ENCODE data around the gene HYAL1.
A peak's percentile ranks its signal among the peaks of the same experiment; 100 is the strongest.

The HYAL1 gene

DNA sequence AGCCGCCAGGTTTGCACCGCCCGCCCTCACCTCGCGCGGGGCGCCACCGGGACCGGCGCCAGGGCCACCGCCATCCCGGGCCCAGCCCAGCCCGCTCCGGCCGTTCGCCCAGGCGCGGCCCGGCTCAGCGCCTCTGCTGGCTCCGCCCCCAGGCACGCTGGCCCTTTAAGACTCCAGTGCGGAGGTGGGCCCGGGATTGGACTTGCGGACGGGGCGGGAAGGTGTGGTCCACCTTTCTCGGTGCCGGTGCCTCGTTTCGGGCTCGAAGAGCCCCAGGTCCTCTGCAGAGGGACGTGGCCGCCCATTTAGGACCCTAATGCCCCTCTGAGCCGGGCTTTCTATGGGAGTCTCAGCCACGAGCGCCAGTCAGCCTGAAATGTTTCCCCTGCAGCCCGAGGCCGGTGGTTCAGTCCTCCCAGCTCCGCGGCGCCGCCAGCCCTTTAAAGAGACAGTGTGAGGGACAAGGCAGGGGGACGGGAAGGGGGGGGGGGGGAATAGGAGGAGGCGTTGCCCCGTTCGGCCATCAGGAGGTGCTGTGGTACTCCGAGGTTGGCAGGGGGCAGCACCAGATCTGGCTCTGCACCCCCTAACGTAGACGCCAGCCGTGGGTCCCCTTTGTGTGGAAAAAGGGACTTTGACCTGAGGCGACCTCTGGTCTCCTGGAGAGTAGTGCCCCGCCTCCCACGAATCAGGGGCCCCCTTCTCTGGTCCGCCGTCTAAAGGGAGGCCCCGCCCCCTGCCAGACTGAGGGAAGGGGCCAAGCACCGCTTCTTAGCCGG, 18.2 kb upstream of the HYAL1 start:
- Histone ChIP-seq H3K4me1 (peaks cover 3% of the 10 kb centered on the region), H3K4me3 (ENCODE audit: low read depth, low read length) (peak overlapping the region; percentile 65), H3K36me3 (peaks cover 17% of the 10 kb centered on the region), H3K27me3 (no peaks in the 10 kb centered on the region), H3K9me3 (no peaks in the 10 kb centered on the region)
- TF ChIP-seq, protein P1, sequence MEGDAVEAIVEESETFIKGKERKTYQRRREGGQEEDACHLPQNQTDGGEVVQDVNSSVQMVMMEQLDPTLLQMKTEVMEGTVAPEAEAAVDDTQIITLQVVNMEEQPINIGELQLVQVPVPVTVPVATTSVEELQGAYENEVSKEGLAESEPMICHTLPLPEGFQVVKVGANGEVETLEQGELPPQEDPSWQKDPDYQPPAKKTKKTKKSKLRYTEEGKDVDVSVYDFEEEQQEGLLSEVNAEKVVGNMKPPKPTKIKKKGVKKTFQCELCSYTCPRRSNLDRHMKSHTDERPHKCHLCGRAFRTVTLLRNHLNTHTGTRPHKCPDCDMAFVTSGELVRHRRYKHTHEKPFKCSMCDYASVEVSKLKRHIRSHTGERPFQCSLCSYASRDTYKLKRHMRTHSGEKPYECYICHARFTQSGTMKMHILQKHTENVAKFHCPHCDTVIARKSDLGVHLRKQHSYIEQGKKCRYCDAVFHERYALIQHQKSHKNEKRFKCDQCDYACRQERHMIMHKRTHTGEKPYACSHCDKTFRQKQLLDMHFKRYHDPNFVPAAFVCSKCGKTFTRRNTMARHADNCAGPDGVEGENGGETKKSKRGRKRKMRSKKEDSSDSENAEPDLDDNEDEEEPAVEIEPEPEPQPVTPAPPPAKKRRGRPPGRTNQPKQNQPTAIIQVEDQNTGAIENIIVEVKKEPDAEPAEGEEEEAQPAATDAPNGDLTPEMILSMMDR (IDR thresholded peaks at IDR 0.05; ENCODE audit: low read depth, low read length) = peak; percentile 36
- peak; percentile 85 for DNase-seq

DNA sequence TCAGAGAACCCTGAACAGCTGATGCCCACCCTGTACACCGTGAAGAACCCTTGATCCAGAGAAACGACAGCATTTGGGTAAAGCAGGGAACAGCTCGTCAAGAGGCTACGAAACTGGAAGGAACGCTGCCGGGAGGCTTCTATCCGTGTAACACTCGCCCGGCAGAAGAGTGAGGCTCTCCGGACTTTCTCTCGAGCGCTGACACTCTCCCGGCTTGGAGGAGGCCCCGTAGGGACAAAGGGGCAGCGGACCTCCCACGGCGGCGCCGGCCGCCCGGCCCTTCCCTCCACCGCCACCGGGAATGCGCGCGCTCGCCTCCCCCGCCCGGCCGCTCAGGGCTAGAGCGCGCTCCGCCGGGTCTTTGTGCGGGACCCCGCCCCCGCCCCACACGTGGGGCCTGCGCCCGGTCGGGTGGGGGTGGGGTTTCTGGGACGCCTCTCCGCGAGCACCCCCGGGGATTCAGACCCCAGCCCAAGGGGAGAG, 17.5 kb upstream of the HYAL1 start:
- Histone ChIP-seq H3K36me3 (peaks cover 17% of the 10 kb centered on the region), H3K27me3 (no peaks in the 10 kb centered on the region), H3K9me3 (no peaks in the 10 kb centered on the region), H3K4me3 (ENCODE audit: low read depth, low read length) (peak overlapping the region; percentile 65), H3K4me1 (peaks cover 3% of the 10 kb centered on the region)
- DNase-seq = peak; percentile 72
- TF ChIP-seq, protein P1 (IDR thresholded peaks at IDR 0.05; ENCODE audit: low read depth, low read length) = no peak

GRCh38 chr3:50319894-50320625, 16.7 kb upstream of the HYAL1 start:
- Histone ChIP-seq H3K36me3 (peaks cover 17% of the 10 kb centered on the region), H3K27me3 (no peaks in the 10 kb centered on the region), H3K4me3 (ENCODE audit: low read depth, low read length) (peak overlapping the region; percentile 65), H3K4me1 (peaks cover 3% of the 10 kb centered on the region), H3K9me3 (no peaks in the 10 kb centered on the region)
- TF ChIP-seq, protein P1 (IDR thresholded peaks at IDR 0.05; ENCODE audit: low read depth, low read length) = no peak
- DNase-seq = no peak

- Histone ChIP-seq H3K27me3 (no peaks in the 10 kb centered on the region), H3K9me3 (no peaks in the 10 kb centered on the region), H3K4me1 (peaks cover 3% of the 10 kb centered on the region), H3K36me3 (peaks cover 17% of the 10 kb centered on the region), H3K4me3 (ENCODE audit: low read depth, low read length) (no peak overlapping the region)
- no peak for DNase-seq
- TF ChIP-seq, protein P1 (IDR thresholded peaks at IDR 0.05; ENCODE audit: low read depth, low read length) = no peak
Observed at GRCh38 chr3:50319181-50319893, 16.0 kb upstream of the HYAL1 start.

- H3K4me3 ChIP-seq (ENCODE audit: low read depth, low read length) = no peak overlapping the region
Observed at GRCh38 chr3:50318615-50319014, 15.2 kb upstream of the HYAL1 start.

More at GRCh38 chr3:50318615-50319014, 15.2 kb upstream of the HYAL1 start:
- H3K27me3 ChIP-seq = no peaks in the 10 kb centered on the region
- TF ChIP-seq, protein P1 (IDR thresholded peaks at IDR 0.05; ENCODE audit: low read depth, low read length) = no peak
- H3K9me3 ChIP-seq = no peaks in the 10 kb centered on the region
- DNase-seq = no peak
- peaks cover 3% of the 10 kb centered on the region for H3K4me1 ChIP-seq
- H3K36me3 ChIP-seq = peaks cover 17% of the 10 kb centered on the region
